Measurements from ENCODE around the gene EML3.

DNA sequence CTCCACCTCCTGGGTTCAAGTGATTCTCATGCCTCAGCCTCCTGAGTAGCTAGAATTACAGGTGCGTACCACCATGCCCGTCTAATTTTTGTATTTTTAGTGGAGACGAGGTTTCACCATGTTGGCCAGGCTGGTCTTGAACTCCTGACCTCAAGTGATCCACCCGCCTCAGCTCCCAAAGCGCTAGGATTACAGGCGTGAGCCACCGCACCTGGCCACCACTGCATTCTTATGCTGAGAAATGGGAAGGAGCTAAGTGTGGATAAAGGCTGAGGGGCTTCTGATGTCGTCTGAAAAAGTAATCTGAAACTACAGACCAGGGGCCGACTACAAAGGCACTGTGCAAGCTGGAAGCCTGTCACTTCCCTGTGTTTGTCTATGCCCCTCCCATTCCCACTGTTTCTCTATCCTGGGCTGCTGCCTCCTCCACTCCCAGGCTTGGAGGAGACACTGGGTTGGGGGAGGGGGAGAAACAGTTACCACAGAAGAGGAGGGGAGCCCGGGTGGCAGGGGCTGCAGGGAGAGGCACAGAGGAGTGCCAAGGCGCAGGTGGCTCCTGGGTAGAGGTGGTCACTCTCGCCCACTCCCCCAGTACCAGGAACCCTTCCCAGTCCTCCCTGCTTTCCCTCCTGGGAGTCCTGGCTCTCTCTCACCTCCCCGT is 8.0 kb downstream of the EML3 start:
- TF ChIP-seq, protein P1, sequence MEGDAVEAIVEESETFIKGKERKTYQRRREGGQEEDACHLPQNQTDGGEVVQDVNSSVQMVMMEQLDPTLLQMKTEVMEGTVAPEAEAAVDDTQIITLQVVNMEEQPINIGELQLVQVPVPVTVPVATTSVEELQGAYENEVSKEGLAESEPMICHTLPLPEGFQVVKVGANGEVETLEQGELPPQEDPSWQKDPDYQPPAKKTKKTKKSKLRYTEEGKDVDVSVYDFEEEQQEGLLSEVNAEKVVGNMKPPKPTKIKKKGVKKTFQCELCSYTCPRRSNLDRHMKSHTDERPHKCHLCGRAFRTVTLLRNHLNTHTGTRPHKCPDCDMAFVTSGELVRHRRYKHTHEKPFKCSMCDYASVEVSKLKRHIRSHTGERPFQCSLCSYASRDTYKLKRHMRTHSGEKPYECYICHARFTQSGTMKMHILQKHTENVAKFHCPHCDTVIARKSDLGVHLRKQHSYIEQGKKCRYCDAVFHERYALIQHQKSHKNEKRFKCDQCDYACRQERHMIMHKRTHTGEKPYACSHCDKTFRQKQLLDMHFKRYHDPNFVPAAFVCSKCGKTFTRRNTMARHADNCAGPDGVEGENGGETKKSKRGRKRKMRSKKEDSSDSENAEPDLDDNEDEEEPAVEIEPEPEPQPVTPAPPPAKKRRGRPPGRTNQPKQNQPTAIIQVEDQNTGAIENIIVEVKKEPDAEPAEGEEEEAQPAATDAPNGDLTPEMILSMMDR (IDR thresholded peaks at IDR 0.05), result no peak
- no peak for TF ChIP-seq EZH2 (IDR thresholded peaks at IDR 0.05)
